GM21515 (cell line): ENCODE results near the gene FOXD4L1.
A peak's percentile ranks its signal among the peaks of the same experiment; 100 is the strongest.
"Not testable (repeated sequence)": the region's sequence is repeated elsewhere in the genome, so short reads cannot be mapped to it uniquely, and the experiment has no call there.

Experiments used
- ATAC-seq: cut with Tn5 transposase; IDR thresholded peaks from one replicate; pipeline ENCODE4 v1.9.1; 2021; ENCODE audit not compliant: unreplicated experiment

FOXD4L1 gene

DNA sequence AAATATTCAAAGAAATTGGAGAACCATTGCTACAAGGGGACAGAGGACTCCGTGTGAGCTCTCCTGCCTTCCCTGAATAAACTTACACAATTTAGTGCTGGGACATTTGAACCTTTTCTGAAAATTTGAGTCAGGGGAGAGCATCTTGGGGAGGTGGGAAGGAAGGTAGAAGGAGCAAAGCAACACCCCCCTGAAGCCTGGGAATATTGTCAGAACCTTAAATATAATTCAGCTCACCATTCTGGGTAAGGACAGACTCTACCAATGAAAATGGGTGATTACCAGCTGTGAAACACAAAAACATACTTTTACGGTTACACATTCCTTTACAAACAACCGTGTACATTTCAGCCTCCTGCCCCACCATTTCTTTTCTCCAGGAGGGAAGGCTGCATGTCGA lies at the start of gene FOXD4L1:
Gene FOXD4L1 (plus strand): TSS at position 301 of the 400 bp plus-strand sequence. CDS start 592 bp downstream, outside the sequence.
- not testable (repeated sequence) for ATAC-seq

DNA sequence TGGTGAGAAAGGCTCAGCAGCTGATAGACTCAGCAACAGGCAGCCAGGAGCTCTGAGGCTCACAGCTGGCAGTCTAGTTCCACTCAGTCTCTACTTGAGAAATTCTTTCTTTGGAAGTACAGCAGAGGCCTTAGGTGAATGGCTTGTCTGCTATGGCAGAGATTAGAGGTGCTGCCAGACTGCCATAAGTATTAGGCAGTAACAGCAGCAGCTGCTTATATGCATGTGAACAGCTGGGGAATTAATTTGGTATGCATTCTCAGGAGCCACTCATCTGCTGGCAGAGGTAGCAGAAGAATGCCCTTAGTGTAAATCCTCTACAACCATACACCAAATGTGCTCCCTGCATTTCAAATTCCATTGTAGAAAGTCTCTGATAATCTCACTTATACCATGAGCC lies 32.7 kb upstream of the FOXD4L1 start:
- not testable (repeated sequence) for ATAC-seq

DNA sequence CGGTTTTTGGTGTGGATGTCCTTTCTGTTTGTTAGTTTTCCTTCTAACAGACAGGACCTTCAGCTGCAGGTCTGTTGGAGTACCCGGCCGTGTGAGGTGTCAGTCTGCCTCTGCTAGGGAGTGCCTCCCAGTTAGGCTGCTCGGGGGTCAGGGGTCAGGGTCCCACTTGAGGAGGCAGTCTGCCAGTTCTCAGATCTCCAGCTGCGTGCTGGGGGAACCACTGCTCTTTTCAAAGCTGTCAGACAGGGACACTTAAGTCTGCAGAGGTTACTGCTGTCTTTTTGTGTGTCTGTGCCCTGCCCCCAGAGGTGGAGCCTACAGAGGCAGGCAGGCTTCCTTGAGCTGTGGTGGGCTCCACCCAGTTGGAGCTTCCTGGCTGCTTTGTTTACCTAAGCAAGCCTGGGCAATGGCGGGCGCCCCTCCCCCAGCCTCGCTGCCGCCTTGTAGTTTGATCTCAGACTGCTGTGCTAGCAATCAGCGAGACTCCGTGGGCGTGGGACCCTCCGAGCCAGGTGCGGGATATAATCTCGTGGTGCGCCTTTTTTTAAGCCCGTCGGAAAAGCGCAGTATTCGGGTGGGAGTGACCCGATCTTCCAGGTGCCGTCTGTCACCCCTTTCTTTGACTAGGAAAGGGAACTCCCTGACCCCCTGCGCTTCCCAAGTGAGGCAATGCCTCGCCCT lies 21.6 kb upstream of the FOXD4L1 start:
- not testable (repeated sequence) for ATAC-seq

DNA sequence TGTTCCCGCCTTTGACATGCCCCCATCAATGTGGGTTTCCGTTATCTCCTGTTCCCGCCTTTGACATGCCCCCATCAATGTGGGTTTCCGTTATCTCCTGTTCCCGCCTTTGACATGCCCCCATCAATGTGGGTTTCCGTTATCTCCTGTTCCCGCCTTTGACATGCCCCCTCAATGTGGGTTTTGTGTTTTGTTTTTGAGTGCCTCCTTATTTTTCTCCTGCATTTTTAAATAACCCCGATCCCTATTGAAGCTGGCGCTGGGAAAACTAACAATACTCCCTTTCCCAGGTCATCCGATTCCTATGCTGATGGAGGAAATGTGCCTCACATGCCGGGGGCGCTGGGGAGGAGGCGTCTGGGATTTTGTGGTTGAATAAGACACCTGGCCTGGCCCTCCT lies 1.9 kb upstream of the FOXD4L1 start:
- ATAC-seq: not testable (repeated sequence)

DNA sequence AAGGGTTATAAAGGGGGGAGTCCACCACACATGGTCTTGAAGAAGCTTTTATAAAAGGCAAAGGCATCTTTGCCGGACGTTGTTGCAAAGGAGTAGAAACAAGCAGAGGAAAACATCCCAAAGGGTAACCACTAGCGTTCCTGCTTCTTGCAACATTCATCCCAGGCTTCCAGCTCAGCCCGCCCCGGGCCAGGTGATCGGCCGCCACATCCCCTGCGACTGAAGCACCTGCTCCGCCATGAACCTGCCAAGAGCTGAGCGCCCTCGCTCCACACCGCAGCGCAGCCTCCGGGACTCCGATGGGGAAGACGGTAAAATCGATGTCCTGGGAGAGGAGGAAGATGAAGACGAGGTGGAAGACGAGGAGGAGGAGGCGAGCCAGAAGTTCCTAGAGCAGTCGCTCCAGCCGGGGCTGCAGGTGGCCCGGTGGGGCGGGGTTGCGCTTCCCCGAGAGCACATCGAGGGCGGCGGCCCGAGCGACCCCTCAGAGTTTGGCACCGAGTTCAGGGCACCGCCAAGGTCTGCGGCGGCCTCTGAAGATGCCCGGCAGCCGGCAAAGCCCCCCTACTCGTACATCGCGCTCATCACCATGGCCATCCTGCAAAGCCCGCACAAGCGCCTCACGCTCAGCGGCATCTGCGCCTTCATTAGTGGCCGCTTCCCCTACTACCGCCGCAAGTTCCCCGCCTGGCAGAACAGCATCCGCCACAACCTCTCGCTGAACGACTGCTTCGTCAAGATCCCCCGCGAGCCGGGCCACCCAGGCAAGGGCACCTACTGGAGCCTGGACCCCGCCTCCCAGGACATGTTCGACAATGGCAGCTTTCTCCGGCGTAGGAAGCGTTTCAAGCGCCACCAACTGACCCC lies 787 bp downstream of the FOXD4L1 start:
- ATAC-seq: not testable (repeated sequence)

DNA sequence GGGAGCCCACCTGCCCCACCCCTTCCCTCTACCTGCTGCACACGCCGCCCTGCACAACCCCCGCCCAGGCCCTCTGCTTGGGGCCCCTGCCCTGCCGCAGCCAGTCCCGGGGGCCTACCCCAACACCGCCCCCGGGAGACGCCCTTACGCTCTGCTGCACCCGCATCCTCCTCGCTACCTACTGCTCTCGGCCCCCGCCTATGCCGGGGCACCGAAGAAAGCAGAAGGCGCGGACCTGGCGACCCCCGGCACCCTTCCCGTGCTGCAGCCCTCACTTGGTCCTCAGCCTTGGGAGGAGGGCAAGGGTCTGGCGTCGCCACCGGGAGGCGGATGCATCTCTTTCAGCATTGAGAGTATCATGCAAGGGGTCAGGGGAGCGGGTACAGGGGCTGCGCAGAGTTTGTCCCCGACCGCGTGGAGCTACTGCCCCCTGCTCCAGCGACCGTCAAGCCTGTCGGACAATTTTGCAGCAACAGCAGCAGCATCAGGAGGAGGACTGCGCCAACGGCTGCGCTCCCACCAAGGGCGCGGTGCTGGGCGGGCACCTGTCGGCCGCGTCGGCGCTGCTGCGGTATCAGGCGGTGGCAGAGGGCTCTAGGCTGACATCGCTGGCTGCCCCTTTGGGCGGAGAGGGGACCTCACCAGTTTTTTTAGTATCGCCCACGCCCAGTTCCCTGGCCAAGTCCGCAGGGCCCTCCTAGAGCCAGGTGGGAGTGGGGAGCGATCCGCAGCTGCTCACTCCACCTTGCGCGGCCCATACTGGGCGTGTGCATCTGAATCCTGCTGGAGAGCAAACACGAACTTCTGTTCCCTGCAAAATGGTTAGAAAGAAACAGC lies 1.6 kb downstream of the FOXD4L1 start:
- ATAC-seq: not testable (repeated sequence)

DNA sequence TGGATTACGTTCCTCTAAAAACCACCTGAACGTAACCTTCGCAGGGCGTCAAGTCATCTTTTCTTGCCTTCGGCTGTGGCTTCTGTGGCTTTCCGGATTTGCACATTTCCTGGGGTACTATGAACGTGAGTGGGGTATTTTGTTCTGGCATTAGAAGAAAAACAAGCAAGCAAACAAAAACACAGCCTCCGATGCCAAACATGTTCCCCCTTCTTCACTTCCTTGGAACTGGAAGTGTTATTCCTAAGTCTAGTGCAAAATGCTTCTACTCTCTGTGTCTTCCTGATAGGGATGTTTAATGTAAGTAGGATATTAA lies 2.2 kb downstream of the FOXD4L1 start:
- ATAC-seq: not testable (repeated sequence)

DNA sequence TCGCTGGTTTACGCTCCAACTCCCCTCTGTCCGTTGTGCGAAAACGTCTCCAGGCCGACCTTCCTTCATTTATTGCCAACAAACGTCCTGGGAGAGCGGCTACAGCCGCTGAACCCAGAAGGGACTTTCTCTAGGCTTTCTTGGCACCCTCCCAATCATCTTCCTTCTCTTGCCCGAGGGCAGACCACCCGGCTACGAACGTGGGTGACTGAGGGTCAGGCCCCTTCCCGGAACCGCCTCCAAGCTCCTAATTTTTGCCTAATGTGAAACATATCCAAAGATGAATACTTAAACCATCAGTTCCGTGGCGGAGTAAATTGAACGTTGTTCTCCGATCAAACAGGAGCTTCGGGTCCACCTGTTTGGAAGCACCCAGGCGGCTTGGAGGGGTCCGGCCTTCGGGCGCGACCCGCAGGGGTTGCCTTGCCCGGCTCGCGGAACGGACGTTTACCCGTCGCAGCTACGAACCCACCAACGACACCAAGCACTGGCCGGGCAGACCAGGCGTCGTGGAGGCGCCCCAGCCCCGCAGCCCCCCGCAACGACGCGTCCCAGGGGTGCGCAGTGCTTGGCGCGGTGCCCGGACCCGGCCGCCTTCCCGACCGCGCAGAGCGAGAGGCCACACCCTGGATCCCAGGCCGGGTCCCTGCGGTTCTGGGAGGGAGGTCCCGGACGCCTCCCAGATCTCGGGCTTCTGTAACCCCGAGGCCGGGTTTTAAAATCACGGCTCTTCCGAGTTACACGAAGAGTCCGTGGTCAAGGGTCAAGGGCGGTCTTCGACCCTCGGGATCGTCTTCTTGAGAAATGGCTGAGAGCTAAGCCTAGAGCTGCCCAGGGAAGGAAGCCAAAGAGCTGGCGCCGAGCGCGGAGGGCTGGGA lies 4.0 kb downstream of the FOXD4L1 start:
- ATAC-seq: peak; percentile 32

DNA sequence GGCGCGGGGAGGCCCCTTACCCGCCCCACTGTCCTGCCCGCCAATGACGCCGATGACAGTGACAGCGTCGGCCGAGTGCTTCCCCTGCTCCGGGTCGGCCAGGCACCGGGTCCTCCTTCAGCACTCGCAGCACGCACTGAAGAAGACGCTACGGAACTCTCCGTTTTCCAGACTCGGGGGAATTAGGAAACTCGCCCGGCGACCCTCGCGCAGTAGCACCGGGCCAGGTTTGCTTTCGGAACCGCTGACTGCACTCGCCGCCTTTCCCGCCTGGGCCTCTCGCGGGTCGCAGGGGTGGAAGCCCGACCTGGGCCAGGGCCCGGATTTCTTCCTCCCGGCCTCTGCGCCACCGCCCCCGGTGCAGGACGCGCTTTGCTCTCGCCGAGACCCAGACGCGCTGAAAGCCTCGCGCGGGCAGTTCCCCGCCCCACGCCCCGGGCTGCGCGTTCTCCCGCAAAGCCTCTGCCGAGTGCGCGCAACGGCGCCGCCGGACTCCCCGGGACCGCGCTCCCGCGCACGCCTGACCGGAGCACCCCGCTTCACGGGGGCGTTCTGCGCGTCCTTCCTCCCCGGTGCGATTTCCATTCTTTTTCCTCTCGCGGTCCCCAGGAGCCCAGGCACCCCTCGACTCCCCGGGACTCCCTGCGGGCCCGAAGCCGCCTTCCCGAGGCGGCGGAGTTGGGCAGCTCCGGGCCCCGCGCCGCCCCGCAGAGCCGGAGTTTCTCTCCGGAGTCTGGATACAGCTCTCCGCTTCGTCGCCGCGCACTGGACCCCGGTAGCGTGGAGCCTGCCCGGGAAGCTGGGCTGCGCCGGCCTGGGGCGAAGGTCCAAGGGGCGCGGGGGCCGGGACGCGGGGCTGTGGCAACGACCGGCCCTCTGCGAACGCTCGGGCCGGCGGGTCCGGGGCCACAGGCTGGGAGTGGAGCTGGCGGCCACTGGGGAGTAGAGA lies 4.9 kb downstream of the FOXD4L1 start:
- ATAC-seq: peak; percentile 66

DNA sequence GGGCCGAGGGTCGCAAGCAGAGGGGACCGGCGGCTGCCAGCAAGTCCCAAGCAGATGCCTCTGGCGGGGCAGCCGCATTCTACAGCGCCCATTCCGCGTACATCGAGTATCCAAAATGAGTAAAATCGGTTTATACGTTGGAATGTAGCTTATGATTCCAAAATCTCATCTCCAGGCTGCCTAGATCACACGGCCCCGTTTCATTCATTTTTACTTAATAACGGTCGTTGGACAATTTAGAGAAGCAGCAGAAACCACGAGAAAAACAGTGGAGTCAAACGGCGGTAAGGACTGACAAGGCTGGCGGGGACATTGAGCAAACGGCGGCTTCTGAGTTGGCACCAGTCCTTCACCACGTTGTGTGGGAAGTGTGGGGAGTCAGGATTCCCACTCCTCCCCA lies 5.6 kb downstream of the FOXD4L1 start:
- ATAC-seq: not testable (repeated sequence)

DNA sequence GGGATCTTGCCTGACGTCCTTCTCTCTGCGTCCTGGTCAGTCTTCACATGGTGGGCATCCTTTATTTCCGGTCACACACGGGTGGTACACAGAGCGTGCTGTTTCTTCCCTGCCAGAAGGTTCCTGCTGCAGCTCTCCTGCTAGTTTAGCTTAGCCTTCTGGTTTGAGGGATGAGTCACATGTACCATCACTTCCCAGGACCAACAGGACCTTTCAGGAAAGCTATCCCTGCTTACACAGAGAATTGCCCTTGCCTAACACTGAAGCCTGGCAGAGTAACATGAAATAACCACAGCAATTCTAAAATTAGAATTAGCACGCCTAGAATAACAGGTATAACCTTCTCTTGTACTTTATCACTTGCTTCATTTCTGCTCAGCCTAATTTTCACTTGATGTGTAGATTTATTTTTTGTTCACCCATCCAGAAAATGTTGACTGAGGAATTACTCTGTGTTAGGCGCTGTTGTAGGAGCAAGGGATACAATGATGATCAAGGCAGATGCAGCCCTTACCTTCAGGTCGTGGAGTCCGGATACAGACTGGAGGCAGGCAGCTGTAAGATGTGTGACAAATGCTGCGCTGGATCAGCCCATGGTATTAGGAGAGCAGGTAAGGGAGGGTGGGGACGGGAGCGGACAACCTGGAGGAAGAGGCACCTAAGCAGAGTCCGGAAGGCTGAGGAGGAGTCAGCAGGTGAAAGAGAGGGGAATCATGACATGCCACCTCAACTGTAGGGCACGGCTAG lies 9.1 kb downstream of the FOXD4L1 start:
- not testable (repeated sequence) for ATAC-seq

DNA sequence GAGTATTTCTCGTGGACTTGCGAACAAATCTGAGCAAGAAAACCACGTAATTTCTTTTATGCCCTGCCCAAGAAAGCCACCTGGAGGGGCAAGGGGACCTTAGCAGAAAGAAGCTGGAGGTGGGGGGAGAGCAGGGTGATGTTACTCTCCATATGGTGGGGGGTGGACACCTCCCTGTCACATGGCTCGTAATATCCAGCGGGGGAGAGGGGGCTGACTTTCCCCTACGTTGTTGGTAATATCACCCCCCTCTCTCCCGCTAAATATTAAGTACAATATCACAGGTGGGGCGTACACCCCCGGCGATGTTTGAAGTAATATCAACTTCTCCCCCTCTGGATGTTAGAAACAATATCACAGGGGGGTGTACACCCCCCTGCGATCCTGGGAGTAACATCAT lies 9.7 kb downstream of the FOXD4L1 start:
- ATAC-seq: not testable (repeated sequence)

DNA sequence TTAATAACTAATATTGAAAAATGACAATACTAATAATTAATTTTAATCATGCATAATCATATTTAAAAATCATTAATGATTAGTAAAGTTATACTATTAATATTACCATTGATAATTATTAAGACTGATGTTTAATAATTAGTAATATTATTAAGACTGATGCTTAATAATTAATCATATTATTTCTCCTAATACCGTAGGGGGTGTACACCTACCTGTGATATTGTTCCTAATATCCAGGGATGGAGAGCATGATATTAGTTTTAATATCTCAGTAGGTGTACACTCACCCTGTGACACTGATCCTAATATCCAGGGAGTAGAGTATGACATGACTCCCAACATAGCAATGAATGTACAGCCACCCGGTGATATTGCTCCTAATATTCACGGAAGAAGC lies 12.4 kb downstream of the FOXD4L1 start:
- ATAC-seq: not testable (repeated sequence)

DNA sequence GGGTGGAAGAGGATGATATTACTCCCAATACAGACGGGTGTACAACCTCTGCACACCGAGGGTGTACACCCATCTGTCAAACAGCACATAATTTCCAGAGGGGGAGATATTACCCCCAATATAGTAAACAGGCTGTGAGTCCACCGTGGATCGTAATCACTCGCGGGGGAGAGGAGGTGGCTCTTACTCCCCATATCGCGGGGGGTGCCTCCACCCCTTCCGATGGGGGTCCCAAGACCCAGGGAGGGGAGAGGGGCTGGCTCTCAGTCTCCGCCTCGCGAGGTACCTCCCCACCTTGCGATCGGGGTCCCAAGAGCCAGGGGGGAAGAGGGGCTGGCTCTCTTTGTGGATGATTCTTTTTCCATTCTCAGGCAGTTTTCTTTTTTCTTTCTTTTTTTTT lies 13.4 kb downstream of the FOXD4L1 start:
- not testable (repeated sequence) for ATAC-seq

DNA sequence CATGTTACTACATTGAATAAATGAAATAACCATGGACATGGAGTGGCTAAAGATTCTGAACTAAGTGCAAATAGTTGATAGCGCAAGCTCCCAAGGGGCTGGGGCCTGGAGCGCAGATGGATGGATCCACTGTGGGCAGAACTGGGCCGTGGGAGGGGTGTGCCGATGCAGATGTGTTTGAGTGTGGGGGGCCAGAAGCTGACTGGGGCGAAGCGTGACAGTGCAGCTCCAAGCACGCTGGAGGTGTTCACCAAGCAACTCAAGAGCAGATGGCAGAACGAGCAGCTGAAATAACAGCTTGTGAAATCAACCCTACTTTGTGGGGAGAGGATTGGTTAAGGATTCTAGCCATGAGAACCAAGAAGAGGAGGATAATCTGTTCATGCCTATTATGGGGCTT lies 17.0 kb downstream of the FOXD4L1 start:
- ATAC-seq: not testable (repeated sequence)

DNA sequence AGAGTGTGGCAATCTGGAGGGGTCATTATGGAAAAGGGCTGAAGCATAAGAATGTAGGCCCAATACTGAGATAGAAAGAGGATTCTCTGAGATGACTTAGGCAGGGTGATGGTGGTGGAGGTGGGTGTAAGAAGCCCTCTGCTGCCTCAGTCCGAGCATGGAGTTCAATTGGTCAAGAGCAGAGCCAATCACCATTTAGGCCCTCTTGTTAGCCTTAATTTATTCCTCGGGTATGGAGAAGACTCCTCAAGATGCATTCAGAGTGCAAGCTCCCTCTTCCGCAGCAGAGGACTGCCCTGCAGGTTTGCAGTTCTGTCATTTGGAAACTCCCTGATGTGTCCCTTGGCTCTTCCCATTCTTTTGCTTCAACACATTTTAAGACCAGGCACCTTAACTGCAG lies 17.5 kb downstream of the FOXD4L1 start:
- not testable (repeated sequence) for ATAC-seq

DNA sequence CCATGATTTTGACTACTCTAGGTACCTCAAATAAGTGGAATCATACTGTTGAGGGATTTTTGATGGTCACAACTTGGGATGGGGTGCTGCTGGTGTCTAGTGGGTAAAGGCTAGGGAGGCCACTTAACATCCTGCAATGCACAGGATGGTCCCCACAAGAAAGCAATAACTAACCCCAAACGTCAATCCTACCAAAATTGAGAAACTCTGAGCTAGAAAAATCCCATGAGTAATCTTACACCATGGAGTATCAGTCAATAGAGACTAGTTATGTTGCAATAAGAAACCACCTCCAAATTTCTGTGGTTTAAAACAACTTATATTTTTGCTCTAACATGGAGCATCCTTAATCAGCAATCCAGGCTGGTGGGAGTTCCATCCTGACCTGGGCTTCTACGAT lies 18.6 kb downstream of the FOXD4L1 start:
- ATAC-seq: not testable (repeated sequence)

DNA sequence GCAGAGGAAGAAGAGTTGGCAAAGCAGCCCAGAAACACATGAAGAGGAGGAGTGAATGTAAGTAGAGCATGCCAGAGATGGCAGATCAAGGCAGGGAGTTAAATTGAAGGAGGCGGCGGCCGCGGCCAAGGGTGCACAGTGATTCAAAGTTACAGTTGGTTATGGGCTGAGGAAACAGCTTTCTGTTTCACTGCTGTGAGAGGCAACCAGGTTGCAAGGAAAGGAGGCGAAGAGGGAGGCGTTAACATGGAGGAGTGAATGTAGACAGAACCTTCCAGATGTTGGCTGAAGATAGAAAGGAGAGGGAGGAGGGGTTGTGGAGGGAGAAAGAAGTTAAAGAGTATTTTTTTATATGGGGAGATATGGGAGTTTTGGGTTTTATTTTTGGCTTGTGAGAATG lies 22.4 kb downstream of the FOXD4L1 start:
- not testable (repeated sequence) for ATAC-seq

DNA sequence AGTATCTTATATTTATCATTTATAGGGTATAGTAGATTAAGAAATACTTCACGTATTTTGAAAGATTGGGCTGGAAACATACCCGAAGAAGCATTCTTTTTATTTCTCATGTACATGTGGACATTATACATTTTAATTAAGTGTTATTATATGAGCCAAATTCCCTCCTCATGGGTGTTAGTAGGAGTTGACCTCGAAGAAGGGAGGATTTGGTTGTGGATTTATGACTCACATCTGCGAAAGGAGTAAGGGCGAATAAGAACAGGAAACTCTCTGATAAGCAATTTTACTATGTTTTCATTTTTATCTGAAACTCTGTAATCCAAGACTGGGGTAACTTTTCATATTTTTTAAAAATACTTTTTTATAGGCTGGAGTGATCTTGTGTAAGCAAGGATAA lies 23.0 kb downstream of the FOXD4L1 start:
- not testable (repeated sequence) for ATAC-seq
